ENCODE data around the gene FNTB.
"Not testable (repeated sequence)": the region's sequence is repeated elsewhere in the genome, so short reads cannot be mapped to it uniquely, and the experiment has no call there.

Gene FNTB

GRCh38 chr14:65015391-65015790 lies 28.7 kb downstream of the FNTB start:
- DNase-seq (ENCODE audit: low read depth in 2 of 2) = no peak

GRCh38 chr14:65016471-65016870 lies 29.8 kb downstream of the FNTB start:
- DNase-seq (ENCODE audit: low read depth in 2 of 2) = no peak

- no peak for DNase-seq (ENCODE audit: low read depth in 2 of 2)
Observed at GRCh38 chr14:65019944-65020566, 33.4 kb downstream of the FNTB start.

GRCh38 chr14:65024957-65025356 lies 38.3 kb downstream of the FNTB start:
- DNase-seq (ENCODE audit: low read depth in 2 of 2) = no peak

- DNase-seq (ENCODE audit: low read depth in 2 of 2) = no peak
Observed at GRCh38 chr14:65025818-65026217, 39.1 kb downstream of the FNTB start.

- no peak for DNase-seq (ENCODE audit: low read depth in 2 of 2)
Observed at GRCh38 chr14:65026526-65026925, 39.8 kb downstream of the FNTB start.

GRCh38 chr14:65027127-65027799 lies 40.6 kb downstream of the FNTB start:
- no peak for DNase-seq (ENCODE audit: low read depth in 2 of 2)

- DNase-seq (ENCODE audit: low read depth in 2 of 2) = no peak
Observed at GRCh38 chr14:65028937-65029336, 42.2 kb downstream of the FNTB start.

GRCh38 chr14:65031321-65031720 lies 44.6 kb downstream of the FNTB start:
- not testable (repeated sequence) for DNase-seq (ENCODE audit: low read depth in 2 of 2)

GRCh38 chr14:65032319-65032718 lies 45.6 kb downstream of the FNTB start:
- no peak for DNase-seq (ENCODE audit: low read depth in 2 of 2)

GRCh38 chr14:65033181-65033580 lies 46.5 kb downstream of the FNTB start:
- no peak for DNase-seq (ENCODE audit: low read depth in 2 of 2)

GRCh38 chr14:65034021-65034420 lies 47.3 kb downstream of the FNTB start:
- DNase-seq (ENCODE audit: low read depth in 2 of 2) = no peak

- no peak for DNase-seq (ENCODE audit: low read depth in 2 of 2)
Observed at GRCh38 chr14:65035049-65035448, 48.4 kb downstream of the FNTB start.

- no peak for DNase-seq (ENCODE audit: low read depth in 2 of 2)
Observed at GRCh38 chr14:65038966-65039365, 52.3 kb downstream of the FNTB start.

GRCh38 chr14:65040666-65041433 lies 54.2 kb downstream of the FNTB start:
- no peak for DNase-seq (ENCODE audit: low read depth in 2 of 2)

- no peak for DNase-seq (ENCODE audit: low read depth in 2 of 2)
Observed at GRCh38 chr14:65041434-65041915, 54.8 kb downstream of the FNTB start.

GRCh38 chr14:65042296-65042695 lies 55.6 kb downstream of the FNTB start:
- DNase-seq (ENCODE audit: low read depth in 2 of 2) = no peak

GRCh38 chr14:65042731-65043372 lies 56.2 kb downstream of the FNTB start:
- no peak for DNase-seq (ENCODE audit: low read depth in 2 of 2)

- DNase-seq (ENCODE audit: low read depth in 2 of 2) = no peak
Observed at GRCh38 chr14:65043893-65044595, 57.3 kb downstream of the FNTB start.

- DNase-seq (ENCODE audit: low read depth in 2 of 2) = no peak
Observed at GRCh38 chr14:65044596-65044959, 57.9 kb downstream of the FNTB start.

- DNase-seq (ENCODE audit: low read depth in 2 of 2) = no peak
Observed at GRCh38 chr14:65045006-65045405, 58.3 kb downstream of the FNTB start.

GRCh38 chr14:65045709-65046108 lies 59.0 kb downstream of the FNTB start:
- DNase-seq (ENCODE audit: low read depth in 2 of 2) = no peak
